GM21786 (cell line): ENCODE measurements around the gene PRKX.
"Not testable (repeated sequence)": the region's sequence is repeated elsewhere in the genome, so short reads cannot be mapped to it uniquely, and the experiment has no call there.

ENCODE experiments used
- ATAC-seq: cut with Tn5 transposase; IDR thresholded peaks from one replicate; pipeline ENCODE4 v1.9.1; 2021; ENCODE audit not compliant: unreplicated experiment

Gene PRKX

DNA sequence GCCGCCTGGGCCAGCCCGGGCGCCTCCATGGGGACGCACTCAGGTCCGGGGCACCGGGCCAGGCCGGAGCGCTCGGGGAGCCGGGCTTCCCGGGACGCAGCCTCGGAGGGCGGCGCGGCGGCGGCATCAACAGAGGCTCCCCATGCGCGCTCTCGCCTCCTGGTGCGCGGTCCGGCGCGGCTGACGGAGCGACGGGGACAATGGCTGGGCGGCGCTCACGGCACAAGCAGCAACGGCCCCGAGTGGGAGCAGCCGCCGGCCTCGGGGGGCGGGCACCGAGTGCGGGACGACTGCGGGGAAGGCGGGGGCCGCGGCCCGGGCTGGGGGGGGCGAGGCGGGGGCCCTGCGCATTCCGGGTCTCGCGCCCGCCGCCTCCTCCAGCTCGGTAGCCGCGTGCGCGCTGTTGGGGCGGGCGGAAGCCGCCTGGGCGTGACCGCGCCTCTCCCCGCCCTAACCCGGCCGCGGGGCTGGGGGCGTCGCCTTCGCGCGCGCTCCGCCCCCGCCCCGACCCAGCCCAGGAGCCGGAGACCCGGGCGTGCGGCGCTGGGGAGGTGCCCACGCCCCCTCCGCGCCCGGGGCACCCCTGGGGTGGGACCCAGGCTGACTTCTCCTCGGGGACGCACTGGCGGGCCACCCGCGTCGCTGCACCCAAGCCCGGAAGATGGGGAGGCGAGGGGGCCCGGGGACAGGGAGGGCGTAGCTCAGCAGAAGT lies at the start of gene PRKX:
Gene PRKX, minus strand, starts transcription at position 425 of the 712 bp plus-strand sequence. Its CDS starts 396 bp downstream, at position 29.
- ATAC-seq = peak; percentile 69

- no peak for ATAC-seq
Measured at GRCh38 chrX:3763111-3763510, 49.7 kb upstream of the PRKX start.

DNA sequence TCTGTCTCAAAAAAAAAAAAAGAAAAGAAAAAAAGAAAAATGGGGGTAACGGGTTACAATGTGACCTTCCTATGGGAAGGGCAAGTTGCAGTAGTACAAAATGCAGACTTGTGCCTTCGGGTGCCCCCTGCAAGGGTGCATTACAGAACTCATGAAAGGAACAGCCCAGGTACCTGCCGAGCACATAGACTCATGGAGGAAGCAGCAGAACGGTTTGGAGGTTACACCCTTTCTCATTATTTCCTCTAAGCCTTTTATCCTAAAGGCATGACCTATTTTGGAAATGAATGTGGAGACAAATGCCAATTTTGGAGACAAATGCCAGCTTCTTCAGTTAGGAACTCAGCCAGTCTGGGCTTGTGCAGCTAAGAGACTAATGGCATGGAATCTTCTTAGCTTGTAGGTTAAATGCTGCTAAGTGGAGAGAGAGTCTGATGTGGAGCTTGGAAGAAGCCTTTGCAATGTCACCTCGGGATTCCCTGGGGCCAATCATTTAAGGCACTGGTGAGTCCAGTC lies 44.1 kb upstream of the PRKX start:
- no peak for ATAC-seq

- no peak for ATAC-seq
Measured at GRCh38 chrX:3748052-3748559, 34.7 kb upstream of the PRKX start.

DNA sequence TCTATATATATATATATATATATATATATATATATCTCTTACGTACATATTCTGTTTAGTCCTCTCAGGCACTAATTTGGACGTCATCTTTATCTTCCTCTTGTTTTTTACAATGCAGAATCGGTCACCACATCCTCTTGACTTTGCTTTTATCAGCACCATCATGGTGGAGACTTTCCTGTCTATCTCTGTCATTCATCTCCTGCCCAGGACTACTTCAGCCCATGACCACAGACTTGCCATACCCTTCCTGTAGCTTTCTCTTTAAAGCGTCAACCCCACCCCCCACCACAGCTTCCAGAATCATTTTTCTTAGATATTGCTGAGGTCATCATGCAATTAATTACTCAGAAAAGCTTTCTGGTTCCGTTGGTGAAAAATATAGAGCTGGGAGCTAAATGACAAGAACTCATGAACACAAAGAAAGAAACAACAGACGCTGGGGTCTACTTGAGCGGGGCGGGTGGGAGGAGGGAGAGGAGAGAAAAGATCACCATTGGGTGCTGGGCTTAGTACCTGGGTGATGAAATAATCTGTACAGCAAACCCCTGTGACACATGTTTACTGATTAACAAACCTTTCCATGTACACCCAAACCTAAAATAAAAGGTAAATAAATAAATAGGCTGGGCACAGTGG lies 30.5 kb upstream of the PRKX start:
- ATAC-seq = no peak

- not testable (repeated sequence) for ATAC-seq
Measured at GRCh38 chrX:3740946-3741345, 27.5 kb upstream of the PRKX start.

- ATAC-seq = no peak
Measured at GRCh38 chrX:3738509-3738908, 25.1 kb upstream of the PRKX start.

GRCh38 chrX:3736536-3736935 lies 23.1 kb upstream of the PRKX start:
- ATAC-seq = not testable (repeated sequence)

DNA sequence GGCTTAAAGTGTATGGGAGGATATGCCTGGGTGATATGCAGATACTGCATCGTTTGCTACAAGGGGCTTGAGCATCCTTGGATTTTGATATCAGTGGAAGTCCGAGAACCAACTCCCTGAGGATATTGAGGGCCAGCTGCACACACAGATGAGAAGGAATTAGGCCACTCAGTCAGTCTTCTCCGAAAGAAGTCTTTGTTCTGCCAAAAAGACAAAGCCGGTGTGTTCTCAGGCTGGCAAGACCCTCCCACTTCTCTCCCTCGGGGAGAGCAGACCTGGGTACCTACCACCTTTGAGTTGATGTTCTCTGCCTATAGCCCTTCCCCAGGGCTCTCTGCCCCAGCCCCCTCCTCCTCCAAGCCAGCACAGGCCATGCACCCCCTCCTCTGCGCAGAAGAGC lies 22.4 kb upstream of the PRKX start:
- not testable (repeated sequence) for ATAC-seq

- not testable (repeated sequence) for ATAC-seq
Measured at GRCh38 chrX:3734456-3734855, 21.0 kb upstream of the PRKX start.

DNA sequence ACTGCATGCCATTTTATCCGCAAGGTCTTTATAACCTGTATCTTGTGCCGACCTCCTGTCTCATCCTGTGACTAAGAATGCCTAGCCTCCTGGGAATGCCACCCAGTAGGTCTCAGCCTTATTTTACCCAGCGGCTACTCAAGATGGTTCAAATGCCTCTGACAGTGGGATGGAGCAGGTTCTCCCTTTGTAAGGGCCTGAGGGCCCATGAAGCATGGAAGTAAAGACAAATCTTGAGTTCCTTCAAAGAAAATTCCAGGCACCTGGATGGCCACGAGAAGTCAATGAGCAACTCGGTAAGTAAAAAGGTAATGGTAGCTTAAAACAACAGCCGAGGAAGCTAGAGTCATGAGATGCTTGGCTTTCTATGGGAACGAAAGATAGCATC lies 19.6 kb upstream of the PRKX start:
- no peak for ATAC-seq

DNA sequence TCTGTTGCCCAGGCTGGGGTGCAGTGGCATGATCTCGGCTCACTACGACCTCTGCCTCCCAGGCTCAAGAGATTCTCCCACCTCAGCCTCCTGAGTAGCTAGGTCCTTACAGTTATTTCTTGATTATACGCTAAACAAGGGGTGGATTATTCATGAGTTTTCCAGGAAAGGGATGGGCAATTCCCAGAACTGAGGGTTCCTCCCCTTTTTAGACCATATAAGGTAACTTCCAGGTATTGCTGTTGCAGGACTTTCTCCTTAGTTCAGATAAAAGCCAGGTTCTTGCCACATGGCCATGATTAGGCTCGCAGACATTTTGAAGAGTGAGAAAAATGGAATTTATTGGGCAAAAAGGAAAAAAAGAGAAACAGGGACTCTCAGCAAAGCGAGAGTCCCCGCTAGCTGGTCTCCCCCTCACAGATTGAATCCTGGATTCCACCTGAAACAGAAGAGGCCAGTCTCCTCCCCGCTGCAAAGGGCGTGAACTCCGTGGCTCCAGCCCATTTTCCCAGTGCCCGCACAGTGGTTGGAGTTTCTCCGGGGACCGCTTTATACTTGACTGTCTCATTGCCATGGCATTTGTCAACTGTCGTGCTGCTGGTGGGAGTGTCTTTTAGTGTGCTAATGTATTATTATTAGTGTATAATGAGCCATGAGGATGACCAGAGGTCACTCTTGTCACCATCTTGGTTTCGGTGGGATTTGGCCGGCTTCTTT lies 19.0 kb upstream of the PRKX start:
- not testable (repeated sequence) for ATAC-seq

DNA sequence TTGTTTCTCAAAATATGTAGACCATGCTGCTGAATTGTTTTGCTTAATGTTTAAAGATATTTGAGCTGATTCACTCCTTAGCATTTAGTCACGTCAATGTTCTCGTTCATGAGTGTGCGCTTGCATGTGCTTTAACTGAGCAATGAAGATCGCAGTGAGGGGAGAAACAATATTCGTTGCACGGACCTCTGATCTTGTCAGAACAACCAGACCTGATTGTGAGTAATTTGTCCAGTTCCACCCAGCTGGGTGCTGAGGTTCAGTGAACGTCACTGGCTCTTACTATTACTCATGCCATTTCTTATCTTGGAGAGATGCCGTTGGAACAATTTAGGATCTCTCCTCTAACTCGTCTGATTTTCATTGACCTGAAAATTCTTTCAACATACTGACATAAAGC lies 15.0 kb upstream of the PRKX start:
- ATAC-seq = no peak

GRCh38 chrX:3723460-3723859 lies 10.0 kb upstream of the PRKX start:
- ATAC-seq = not testable (repeated sequence)

DNA sequence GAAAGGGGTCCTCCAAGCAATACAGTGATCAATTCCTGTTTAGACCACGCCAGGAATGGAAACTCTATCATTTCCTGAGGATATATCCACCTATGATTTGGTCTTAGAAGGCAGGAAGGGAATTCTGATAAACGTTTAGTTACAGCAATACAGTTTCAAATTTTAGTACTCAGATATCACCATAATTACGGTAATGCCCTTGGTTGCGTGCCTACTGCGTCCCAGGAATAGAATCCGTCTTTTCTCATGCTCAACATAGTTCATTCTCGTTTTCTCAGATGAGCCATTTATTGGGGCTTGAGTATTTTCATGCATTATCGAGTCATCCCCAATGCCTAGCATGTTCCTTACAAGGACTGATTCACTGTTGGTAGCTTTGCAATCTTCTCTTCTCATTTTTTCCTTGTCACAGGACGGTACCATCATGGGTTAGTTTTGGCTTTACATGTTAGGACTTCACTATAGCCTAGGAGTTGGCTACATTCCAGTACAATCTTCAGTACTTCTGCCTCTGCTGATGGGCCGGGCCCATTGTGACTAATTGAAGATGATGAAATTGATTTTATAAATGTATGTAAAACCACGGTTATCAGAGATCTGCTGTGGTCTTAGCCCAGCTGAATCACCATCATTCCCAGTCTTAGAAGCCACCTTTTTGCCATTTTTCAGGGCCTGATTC lies 4.4 kb upstream of the PRKX start:
- no peak for ATAC-seq

GRCh38 chrX:3715921-3716320 lies 2.5 kb upstream of the PRKX start:
- no peak for ATAC-seq

GRCh38 chrX:3714706-3715479 lies 1.4 kb upstream of the PRKX start:
- not testable (repeated sequence) for ATAC-seq

DNA sequence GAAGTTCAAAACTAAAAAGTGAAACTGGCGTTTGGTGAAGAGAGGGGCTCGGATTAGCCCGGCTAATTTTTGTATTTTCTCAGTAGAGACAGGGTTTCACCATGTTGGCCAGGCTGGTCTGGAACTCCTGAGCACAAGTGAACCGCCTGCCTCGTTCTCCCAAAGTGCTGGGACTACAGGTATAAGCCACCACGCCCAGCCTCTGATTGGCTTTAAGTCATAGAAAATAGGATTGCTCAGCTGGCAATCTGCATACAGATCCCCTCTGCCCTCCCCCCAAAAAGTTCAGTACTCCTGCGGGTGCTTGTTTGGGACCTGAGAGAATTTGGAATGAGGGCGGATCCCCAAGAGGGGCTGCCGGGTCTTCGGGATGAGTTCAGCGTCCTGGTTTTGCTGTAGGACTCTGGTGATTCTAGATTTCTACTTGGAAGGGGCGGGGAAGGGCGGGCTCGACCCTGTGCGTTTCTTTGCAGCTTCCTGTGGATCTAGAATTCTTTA lies 537 bp upstream of the PRKX start:
- ATAC-seq = no peak

GRCh38 chrX:3712870-3713224 lies 602 bp downstream of the PRKX start:
- peak; percentile 14 for ATAC-seq
